GM19455 (cell line): ENCODE data around the gene ATXN7L2.
A peak's percentile ranks its signal among the peaks of the same experiment; 100 is the strongest.

Experiments
- ATAC-seq: cut with Tn5 transposase; IDR thresholded peaks from one replicate; pipeline ENCODE4 v1.9.1; 2021; ENCODE audit not compliant: unreplicated experiment

ATXN7L2 gene

DNA sequence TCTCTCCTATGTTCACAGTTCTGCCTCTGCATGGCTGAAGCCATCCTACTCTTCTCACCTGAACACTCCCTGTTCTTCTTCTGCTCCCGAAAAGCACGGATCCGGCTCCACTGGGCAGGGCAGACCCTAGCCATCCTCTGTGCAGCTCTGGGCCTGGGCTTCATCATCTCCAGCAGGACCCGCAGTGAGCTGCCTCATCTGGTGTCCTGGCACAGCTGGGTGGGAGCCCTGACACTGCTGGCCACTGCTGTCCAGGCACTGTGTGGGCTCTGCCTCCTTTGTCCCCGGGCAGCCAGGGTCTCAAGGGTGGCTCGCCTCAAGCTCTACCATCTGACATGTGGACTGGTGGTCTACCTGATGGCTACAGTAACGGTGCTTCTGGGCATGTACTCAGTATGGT, 12.0 kb downstream of the ATXN7L2 start:
- ATAC-seq, result no peak

DNA sequence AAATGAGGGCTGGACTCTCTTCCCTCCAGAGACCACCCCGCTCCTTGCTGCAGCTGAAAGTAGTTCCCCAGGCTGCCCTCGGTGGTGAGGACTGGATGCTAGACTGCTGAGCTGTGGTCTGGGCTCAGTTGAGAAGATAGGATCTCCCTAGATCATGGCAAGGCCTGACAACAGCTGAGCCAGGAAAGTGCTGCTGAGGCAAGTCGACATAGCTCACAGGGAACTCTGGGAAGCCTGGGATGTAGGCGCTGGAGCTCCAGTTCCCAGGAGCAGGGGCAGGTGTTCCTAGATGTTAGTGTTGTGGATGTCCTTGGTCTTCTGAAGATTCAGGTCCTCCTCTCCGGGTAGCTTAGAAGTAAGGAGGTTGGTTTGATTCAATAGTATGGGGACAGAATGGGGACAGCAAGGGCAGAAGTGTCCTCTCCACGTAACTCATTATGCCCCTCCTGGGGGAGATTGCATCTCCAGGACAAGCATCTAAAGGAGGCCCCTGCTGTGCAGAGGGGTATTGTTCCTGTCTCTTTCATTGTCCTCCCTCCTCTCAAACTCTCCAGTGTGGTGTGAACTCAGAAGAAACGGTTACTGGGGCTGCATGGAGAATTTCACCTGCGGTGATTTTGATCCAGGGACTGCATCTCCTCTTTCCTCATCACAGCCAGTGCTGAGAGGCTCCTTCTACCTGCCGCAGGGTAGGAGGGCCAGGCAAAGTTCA, 13.9 kb downstream of the ATXN7L2 start:
- ATAC-seq, result no peak

DNA sequence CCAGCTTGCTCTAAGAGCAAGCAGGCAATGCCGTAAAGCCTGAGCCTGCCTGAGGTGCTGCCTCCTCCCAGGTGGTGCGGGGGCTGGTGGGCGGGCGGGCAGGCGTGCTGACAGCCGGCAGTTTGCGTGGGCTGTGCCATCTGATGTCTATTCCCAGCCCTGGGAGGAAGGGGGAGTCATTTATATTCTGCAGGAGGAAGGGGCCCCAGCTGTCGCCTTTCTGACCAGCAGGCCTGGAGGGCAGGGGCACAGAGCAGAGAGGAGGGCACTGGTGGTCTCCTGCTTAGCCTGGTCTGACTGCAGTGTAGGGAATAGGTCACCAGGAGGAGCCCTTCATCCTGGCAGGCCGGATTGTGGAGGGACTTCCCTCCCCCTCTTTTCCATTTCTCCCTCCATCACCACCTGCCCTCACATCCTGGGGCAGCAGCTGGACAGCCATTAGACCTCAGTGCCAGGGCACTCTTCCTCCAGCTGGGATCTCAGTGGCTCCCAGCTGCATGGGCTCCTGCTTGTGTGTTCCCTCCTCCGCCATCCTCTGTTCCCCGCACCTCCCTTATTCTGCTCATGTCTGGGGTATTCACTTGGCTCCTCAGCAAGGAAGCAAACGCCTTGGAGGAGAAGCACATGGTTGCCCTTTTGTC, 14.6 kb downstream of the ATXN7L2 start:
- no peak for ATAC-seq

DNA sequence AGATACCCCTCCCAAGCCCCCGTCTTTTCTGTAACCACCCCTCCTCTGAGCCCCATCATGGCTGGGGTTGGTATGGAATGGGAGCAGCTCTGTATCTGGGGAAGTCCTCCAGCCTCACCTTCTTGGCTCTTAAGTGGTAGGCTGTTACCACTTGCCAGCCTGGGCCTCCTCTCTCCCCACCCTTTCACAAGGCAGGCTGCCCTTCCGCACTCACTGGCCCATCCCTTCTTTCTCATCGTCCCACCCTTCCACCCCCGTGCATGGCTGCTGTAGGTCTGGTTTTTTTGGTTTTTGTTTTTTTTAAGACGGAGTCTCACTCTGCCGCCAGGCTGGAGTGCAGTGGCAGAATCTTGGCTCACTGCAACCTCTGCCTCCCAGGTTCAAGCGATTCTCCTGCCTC, 15.4 kb downstream of the ATXN7L2 start:
- no peak for ATAC-seq

DNA sequence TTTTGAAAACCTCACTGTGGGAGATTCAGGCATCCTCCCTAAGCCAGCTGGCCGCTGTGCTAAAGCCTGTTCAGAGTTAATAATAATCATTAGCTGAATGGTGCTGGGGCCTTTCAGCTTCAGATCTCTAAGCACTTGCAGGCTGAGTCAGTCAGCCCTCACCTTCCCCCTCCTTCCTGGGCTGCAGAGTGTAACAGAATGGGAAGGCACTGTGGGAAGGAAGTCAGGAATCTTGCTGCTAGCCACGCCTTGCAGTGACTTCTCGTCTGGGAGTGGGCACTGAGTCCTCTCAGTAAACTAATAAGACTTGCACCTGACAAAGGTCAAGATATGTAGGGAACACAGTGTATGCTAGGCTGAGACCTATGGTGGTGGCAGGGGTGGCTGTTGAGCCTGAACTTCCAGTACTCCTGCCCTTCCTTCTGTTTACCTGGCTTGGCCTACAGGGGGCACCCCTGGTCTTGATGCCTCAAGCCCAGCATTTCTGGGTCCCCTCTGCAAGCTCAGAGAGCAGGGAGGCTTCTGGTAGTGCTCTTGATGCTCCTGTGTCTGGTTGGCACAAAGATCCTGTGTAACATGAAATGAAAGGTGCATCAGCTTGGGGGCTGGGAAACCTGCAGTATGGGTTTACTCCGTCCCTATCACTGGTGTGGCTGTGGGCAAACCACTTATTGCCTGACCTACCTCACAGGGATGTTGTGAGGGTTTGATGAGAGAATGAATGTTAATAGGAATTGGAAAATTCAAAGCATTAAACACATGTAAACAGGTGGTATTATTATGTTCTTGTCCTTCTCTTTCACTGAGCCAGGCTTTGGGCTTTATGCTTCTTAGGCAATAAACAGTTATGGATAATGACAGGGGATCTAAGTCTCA, 16.2 kb downstream of the ATXN7L2 start:
- no peak for ATAC-seq

DNA sequence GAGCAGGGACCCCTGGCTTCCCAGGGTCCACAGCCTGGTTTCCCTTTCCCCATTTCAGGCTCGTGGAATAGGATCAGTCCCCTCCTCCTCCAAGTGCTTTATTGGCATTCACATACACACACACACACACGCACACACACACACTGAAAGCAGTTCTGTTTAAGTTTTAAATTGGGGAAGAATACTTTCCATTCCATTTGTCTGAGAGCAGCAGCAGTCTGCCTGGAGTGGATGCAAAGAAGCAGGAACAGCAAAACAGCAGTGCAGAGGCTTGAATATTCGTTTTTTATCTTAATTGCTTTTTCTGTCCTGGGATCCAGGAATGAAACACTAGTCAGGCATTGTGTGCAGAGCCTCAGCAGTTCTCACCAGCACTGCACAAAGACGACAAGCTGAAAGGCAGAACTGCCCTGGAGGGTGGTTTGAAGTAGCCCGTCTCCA, 17.3 kb downstream of the ATXN7L2 start:
- no peak for ATAC-seq

DNA sequence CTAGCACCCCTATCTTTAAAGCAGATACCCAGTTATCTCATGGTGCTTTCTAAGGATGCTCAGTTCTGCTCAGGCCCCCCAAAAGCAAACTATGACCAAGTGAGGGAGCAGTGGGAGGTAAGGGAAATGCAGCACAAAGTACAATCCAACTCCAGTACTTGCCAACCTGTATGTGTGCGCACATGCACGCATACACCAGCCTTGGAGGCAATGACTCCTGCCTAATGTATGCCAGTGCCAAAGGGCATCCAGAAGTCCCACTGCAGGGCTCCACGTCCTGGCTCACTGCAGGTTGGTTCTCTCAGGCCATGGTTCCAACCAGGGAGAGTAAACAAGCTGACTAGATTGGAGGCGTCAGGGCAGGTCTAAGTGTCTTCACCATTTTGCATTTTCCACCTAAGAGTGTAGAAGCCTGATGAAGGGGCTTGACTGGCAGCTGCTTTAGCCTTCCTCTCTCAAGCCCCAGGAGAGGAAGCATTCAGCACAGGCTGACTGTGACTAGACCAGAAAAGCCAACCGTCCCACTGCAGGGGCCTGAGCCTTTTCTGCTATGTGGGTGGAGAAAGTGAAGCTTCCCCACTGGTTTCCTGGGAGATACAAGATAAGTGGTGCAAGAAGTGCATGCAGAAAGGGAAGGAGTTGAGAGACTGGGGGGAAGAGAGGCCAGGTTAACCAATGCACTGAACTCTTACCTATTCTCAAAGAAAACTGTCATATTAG, 18.1 kb downstream of the ATXN7L2 start:
- ATAC-seq, result no peak

DNA sequence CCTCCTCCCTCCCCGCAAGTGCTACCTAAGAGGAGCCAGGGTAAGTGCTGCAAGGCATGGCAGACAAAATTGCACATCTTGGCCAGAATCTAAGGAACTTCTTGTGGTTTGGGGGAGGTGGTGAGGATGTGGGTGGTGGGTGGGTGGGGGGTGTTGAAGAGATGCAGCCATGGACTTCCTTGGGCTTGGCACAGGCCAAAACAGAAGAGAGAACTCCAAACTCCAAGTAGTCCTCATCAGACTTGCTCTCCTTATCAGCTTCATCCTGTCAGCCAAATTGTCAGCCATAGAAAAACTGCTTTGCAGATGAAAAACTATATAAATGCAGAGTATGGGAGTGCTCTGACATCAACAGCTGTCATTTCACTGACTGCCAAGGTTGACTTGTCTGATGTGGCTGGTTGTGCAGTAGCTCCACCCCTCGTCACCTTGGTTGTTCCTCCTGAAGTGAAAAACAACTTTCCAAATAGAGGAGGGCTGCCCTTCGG, 18.7 kb downstream of the ATXN7L2 start:
- ATAC-seq, result no peak

DNA sequence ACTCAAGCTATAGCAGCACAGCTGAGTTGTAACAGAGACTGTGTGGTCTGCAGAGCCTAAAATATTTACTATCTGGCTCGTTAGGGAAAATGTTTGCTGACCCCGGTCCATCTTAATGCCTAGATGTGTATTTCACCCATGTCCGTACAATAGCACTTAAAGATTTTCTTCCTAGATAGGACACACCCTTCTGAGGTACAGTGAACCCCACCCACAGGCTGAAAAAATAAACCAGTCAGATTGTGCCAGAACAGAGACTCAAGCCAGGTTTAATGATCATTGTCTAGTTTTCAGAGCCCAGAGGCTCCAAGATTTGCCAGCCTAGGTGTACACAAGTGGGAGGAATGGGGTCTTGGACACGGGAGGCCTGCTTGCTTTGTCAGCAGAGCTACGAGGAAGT, 20.2 kb downstream of the ATXN7L2 start:
- ATAC-seq, result no peak

DNA sequence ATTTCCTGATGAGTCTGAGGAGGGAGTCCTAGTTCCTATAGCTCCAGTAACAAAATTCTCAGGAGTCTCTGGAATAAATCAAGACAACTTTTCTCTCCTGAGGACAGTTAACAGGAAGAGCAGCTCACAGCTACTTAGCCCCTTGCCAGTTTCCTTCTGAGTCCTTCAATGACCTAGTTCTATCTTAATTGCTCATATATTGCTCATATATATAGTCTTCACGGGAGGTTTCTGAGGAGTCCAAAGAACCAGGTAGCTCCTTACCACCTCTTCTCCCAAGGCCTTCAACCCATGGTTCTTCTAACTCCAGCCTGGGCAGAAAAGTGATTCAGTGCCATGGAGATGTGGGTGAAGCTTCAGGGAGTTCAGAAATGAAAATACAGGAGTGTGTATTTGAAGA, 21.3 kb downstream of the ATXN7L2 start:
- ATAC-seq, result no peak

DNA sequence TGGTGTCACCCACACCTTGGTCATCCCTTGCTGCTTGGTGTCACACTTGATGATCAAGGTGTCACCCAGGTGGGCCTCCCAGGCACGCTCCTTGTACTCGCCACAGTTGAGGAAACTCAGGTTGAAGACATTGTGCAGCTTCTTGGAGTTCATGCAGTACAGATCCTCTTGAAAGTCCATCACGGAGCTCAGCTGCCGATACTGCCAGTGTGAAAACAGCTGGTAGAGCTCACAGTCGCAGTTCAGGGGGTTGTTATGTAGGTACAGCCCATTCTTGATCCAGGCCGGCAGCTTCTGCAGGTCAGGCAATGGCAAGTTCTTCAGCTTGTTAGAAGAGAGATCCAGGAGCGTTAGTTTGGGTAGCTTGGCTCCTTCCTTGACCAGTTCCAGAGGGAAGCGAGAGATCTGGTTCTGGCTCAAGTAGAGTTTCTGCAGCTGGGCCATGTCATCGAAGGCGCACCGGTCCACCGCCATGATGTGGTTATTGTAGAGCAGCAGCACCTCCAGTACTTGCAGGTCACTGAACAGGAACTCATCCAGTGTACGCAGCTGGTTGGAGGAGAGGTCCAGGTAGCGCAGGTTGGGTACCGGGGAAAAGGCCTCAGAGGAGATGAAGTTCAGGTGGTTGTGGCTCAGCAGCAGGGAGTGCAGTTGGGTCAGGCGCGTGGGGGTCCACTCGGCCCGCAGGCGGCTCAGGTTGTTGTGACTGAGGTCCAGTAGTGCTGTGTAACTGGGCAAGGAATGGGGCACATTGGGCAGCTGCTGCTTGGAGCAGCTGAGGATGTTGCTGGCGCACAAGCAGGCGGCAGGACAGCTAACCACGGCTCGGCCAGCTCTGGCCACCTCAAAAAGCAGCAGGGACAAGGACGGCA, 24.5 kb downstream of the ATXN7L2 start:
- ATAC-seq, result no peak

DNA sequence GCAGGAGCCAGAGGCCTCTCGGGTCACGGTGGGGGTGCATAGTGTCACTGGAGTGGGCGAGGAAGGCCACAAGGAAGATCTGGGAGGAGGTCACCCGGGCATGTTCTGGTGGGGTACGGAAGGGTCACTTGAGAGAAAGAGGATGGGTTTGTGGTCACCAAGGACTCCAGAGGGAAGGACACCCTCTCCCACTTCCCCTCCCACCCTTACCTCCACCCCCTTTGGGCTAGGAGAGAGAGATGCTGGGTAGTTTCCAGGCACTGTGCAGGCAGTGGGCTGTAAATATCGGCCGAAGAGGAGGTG, 25.1 kb downstream of the ATXN7L2 start:
- no peak for ATAC-seq

DNA sequence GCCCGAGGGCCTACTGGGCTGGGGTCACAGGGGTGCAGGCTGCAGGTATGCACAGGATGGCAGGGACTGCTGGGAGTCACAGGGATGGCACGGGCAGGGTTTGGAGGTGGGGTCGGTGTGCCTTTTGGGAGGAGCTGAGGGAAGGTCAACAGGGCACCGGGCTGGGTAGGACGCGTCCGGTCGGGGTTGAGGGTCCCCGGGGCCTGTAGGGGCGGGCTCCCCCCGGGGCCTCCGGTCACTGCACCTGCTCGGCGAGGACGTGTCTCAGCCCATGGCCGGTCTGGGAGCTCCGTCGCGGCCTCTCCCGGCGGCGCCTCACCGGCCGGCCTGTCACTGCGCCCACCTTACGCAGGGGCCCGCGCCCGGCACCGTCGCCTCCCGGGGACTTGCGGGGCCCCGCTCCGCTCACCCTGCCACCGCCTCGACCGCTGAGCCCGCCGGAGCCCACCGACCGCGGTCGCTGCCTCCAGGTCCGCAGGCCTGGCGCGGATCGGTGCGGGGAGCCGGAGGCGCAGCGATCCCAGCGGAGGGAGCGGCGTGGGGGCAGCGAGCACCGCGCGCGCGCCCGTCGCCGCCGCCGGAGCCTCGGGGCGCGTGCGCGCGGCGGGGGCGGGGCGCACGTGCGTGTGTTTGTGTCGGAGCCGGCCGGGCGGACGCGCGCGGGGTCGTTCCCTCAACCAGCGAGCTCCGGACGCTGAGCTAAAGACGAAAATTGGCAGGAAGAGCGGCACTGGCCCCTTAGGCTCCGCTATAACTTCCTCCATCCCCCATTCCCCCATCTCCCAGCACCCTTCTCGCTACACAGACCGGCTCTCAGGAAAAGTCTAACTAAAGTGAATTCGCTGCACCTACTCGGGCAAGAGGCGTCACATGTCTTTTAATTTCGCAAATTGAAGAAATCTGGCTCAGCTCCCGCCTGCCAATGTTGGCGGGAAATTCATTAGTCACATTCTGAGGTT, 25.8 kb downstream of the ATXN7L2 start, which contains the start of gene AMIGO1:
Gene AMIGO1 (minus strand): TSS at position 552 of the 959 bp plus-strand sequence. CDS start 815 bp downstream, outside the sequence.
- peak; percentile 57 for ATAC-seq

DNA sequence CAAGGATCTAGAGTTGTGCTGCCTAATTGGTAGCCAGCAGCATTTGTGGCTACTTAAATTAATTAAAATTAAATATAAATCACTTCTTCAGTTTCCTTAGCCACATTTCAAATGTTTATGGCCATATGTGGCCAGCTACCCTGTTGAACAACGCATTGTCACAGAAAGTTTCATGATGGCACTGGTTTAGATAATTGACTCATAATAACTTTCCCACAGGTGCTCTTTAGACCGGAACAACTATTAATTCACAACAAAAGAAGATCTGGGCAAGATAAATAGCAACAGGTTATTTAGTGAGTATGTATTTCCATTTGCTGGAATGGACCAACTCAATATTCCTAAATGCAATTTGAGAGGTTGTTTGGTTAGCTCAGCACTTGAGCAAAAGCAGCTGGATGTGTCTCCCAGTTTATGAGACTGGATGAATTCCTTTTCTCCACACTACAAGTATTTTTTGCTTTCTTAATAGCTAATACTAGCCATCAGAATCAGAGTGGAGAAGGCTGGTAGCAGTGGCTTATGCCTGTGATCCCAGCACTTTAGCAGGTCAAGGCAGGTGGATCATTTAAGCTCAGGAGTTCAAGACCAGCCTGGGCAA, 29.5 kb downstream of the ATXN7L2 start:
- ATAC-seq, result no peak

DNA sequence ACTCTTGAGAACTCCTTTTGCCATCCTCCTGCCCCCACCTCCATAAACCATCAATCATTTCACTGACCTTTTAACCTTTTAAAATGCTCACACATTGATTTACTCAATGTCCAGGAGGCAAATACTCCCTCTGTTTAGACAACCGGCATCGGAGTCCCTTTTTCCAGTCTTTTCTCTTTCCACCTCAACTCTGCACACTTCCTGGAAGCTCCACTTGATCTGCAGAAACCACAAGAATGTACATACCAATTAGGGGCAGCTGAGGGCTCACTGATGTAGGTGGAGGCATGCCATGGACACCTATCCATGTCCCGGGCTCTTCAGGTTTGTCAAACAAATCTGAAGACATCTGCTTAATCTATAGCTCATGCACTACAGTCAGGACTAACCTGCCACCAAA, 31.1 kb downstream of the ATXN7L2 start:
- ATAC-seq, result no peak

DNA sequence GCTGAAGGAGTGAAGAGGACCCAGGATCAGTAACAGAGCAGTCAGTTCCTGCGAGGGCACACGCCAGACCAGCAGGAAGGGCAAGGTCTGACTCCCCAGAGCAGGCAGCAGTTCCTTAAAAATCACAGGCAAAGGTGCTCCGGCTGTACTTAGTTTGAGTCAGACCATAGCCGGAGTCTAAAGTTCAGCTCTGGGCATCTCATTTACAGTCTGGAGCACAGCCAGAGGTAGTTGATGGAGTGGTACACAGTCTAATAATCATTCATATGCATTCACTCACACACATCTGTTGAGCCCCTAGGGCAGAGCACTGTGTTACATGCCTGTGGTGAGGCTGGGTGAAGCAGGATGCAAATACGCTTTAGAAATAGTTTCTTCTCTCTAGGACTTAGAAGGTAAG, 33.2 kb downstream of the ATXN7L2 start:
- no peak for ATAC-seq

DNA sequence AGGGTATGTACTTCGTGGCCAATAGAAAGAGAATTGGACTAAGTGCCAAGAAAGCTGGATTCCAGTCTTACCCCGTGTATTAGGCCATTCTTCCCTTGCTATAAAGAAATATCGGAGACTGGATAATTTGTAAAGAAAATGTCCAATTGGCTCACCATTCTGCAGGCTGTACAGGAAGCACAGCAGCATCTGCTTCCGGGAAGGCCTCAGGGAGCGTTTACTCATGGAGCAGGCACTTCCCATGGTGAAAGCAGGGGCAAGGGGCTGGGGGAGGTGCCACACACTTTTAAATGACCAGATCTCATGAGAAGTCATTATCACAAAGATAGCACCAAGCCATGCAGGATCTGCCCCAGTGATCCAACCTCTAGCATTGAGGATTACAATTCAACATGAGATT, 33.6 kb downstream of the ATXN7L2 start:
- no peak for ATAC-seq
